ENCODE data around the gene C19orf73.
"Not testable (repeated sequence)": the region's sequence is repeated elsewhere in the genome, so short reads cannot be mapped to it uniquely, and the experiment has no call there.

DNA sequence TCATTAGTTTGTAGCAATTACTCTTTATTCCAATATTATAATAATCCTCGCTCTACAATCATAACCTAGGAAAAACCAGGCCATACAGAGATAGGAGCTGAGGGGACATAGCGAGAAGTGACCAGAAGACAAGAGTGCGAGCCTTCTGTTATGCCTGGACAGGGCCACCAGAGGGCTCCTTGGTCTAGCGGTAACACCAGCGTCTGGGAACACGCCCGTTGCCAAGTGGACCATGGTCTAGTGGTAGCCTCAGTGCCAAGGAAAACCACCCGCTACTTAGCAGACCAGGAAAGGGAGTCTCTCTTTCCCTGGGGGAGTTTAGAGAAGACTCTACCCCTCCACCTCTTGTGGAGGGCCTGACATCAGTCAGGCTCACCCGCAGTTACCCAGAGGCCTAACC, 44.1 kb downstream of the C19orf73 start:
- TF ChIP-seq, protein P1, sequence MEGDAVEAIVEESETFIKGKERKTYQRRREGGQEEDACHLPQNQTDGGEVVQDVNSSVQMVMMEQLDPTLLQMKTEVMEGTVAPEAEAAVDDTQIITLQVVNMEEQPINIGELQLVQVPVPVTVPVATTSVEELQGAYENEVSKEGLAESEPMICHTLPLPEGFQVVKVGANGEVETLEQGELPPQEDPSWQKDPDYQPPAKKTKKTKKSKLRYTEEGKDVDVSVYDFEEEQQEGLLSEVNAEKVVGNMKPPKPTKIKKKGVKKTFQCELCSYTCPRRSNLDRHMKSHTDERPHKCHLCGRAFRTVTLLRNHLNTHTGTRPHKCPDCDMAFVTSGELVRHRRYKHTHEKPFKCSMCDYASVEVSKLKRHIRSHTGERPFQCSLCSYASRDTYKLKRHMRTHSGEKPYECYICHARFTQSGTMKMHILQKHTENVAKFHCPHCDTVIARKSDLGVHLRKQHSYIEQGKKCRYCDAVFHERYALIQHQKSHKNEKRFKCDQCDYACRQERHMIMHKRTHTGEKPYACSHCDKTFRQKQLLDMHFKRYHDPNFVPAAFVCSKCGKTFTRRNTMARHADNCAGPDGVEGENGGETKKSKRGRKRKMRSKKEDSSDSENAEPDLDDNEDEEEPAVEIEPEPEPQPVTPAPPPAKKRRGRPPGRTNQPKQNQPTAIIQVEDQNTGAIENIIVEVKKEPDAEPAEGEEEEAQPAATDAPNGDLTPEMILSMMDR (IDR thresholded peaks at IDR 0.05): peak in 5 of 7 experiments; percentile 69 to 80 (median 77)
- not testable (repeated sequence) for TF ChIP-seq POLR2AphosphoS5, POLR2A, EP300 (IDR thresholded peaks at IDR 0.05)
